ENCODE data around the gene TTC23.
"Not testable (repeated sequence)": the region's sequence is repeated elsewhere in the genome, so short reads cannot be mapped to it uniquely, and the experiment has no call there.

TTC23 gene

GRCh38 chr15:99250857-99251841 lies 1.8 kb upstream of the TTC23 start, which contains the start of gene LRRC28:
Gene LRRC28, plus strand, starts transcription at chr15:99251481. Its CDS starts 4,477 bp downstream, at chr15:99255958.
- peak; percentile 95 to 100 (median 98) for DNase-seq
- intact Hi-C loops (cut with DNase I): loop anchor here (10.0 kb wide), 1 partner anchor 484 kb away; the partner anchor contains the start of gene LYSMD4

- no peak for DNase-seq
- intact Hi-C loops (cut with DNase I): loop anchor here (10.0 kb wide), 1 partner anchor 484 kb away; the partner anchor contains the start of gene LYSMD4
Observed at GRCh38 chr15:99250494-99250856, 1.1 kb upstream of the TTC23 start.

- DNase-seq: no peak
- intact Hi-C loops (cut with DNase I): loop anchor here (10.0 kb wide), 1 partner anchor 485 kb away; the partner anchor contains the start of gene LYSMD4
Observed at GRCh38 chr15:99250001-99250400, 620 bp upstream of the TTC23 start.

- intact Hi-C loops (cut with DNase I): no loop called here
- no peak for DNase-seq
Observed at GRCh38 chr15:99248000-99248715, 1.2 kb downstream of the TTC23 start.

- intact Hi-C loops (cut with DNase I): no loop called here
- no peak for DNase-seq
Observed at GRCh38 chr15:99247062-99247461, 2.3 kb downstream of the TTC23 start.

- intact Hi-C loops (cut with DNase I): no loop called here
- no peak for DNase-seq
Observed at GRCh38 chr15:99244306-99244705, 5.1 kb downstream of the TTC23 start.

GRCh38 chr15:99241752-99242151 lies 7.6 kb downstream of the TTC23 start:
- no peak for DNase-seq
- intact Hi-C loops (cut with DNase I): no loop called here

GRCh38 chr15:99239545-99240198 lies 9.7 kb downstream of the TTC23 start:
- DNase-seq: no peak

GRCh38 chr15:99238849-99239248 lies 10.5 kb downstream of the TTC23 start:
- DNase-seq: no peak
- intact Hi-C loops (cut with DNase I): no loop called here

More at GRCh38 chr15:99239545-99240198, 9.7 kb downstream of the TTC23 start:
- intact Hi-C loops (cut with DNase I): no loop called here

- intact Hi-C loops (cut with DNase I); DNase-seq: not testable (repeated sequence)
Observed at GRCh38 chr15:99234160-99234559, 15.2 kb downstream of the TTC23 start.

GRCh38 chr15:99232740-99233139 lies 16.6 kb downstream of the TTC23 start:
- intact Hi-C loops (cut with DNase I): no loop called here

GRCh38 chr15:99230867-99231266 lies 18.5 kb downstream of the TTC23 start:
- intact Hi-C loops (cut with DNase I): no loop called here
- DNase-seq: no peak

More at GRCh38 chr15:99232740-99233139, 16.6 kb downstream of the TTC23 start:
- DNase-seq: no peak

- no peak for DNase-seq
- intact Hi-C loops (cut with DNase I): no loop called here
Observed at GRCh38 chr15:99228120-99228770, 21.1 kb downstream of the TTC23 start.

GRCh38 chr15:99226802-99227201 lies 22.6 kb downstream of the TTC23 start:
- no peak for DNase-seq
- intact Hi-C loops (cut with DNase I): no loop called here

GRCh38 chr15:99224372-99225214 lies 24.8 kb downstream of the TTC23 start:
- DNase-seq: no peak
- intact Hi-C loops (cut with DNase I): no loop called here

- intact Hi-C loops (cut with DNase I): loop anchor here (5.0 kb wide), 1 partner anchor 111 kb away; no protein-coding TSS in a partner anchor
- DNase-seq: peak; percentile 75 to 95 (median 87)
Observed at GRCh38 chr15:99213187-99213811, 36.1 kb downstream of the TTC23 start.

GRCh38 chr15:99212406-99212805 lies 37.0 kb downstream of the TTC23 start:
- intact Hi-C loops (cut with DNase I): loop anchor here (5.0 kb wide), 1 partner anchor 110 kb away; no protein-coding TSS in a partner anchor

More at GRCh38 chr15:99212406-99212805, 37.0 kb downstream of the TTC23 start:
- DNase-seq: no peak
